ENCODE measurements around the gene CCM2L. TPM values are rescaled to one million over a fixed set of nuclear protein-coding genes. Genes with fewer than 3 reads are reported as not detected.

CCM2L gene
- total RNA-seq, 1 donor = not detected

- TF ChIP-seq, protein P1, sequence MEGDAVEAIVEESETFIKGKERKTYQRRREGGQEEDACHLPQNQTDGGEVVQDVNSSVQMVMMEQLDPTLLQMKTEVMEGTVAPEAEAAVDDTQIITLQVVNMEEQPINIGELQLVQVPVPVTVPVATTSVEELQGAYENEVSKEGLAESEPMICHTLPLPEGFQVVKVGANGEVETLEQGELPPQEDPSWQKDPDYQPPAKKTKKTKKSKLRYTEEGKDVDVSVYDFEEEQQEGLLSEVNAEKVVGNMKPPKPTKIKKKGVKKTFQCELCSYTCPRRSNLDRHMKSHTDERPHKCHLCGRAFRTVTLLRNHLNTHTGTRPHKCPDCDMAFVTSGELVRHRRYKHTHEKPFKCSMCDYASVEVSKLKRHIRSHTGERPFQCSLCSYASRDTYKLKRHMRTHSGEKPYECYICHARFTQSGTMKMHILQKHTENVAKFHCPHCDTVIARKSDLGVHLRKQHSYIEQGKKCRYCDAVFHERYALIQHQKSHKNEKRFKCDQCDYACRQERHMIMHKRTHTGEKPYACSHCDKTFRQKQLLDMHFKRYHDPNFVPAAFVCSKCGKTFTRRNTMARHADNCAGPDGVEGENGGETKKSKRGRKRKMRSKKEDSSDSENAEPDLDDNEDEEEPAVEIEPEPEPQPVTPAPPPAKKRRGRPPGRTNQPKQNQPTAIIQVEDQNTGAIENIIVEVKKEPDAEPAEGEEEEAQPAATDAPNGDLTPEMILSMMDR (IDR thresholded peaks at IDR 0.05; ENCODE audit: insufficient read depth, low read depth, low read length) = no peak
- DNase-seq (ENCODE audit: low read depth) = no peak
- H3K4me3 ChIP-seq (ENCODE audit: low read depth, low read length) = no peak overlapping the region
Observed at GRCh38 chr20:31990641-31991338, 19.4 kb upstream of the CCM2L start.

DNA sequence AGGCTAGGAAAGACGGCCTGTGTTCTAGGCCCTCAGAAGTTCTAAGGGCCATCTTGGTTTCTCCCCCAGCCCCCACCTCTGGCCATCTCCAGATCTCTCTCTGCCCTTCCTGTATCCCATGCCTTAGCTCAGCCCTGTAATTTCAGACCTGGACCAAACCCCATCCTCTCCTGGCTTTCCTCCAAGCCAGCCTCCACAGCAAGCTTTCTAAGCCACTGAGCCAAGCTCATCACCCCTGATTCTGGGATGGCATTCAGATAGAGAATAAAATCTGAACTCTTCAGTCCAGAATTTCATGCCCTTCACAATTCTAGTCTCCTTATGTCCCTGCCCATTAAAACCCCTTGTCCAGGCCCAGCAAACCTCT lies 18.9 kb upstream of the CCM2L start:
- no peak for DNase-seq (ENCODE audit: low read depth)

DNA sequence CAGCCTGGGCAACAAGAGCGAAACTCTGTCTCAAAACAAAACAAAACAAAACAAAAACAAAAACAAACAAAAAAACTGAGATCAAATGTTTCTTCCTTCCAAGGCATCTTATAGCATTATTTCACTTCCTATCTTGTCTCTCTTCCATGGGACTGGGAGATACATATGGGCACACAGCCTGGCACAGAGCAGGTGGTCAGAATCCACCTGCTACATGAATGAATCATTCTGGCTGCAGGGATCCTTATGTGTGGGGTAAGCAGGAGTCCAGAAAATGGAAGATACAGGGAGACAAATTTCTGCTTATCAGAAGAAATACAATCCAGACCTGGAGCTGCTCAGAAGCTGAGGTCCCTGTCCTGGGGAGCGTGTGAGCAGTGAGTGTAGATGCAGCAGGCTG lies 18.2 kb upstream of the CCM2L start:
- no peak overlapping the region for H3K4me3 ChIP-seq (ENCODE audit: low read depth, low read length)
- TF ChIP-seq, protein P1 (IDR thresholded peaks at IDR 0.05; ENCODE audit: insufficient read depth, low read depth, low read length) = no peak
- no peak for DNase-seq (ENCODE audit: low read depth)

More for the DNA sequence above, 18.9 kb upstream of the CCM2L start:
- H3K4me3 ChIP-seq (ENCODE audit: low read depth, low read length) = no peak overlapping the region
- TF ChIP-seq, protein P1 (IDR thresholded peaks at IDR 0.05; ENCODE audit: insufficient read depth, low read depth, low read length) = no peak

- H3K4me3 ChIP-seq (ENCODE audit: low read depth, low read length) = no peak overlapping the region
- TF ChIP-seq, protein P1 (IDR thresholded peaks at IDR 0.05; ENCODE audit: insufficient read depth, low read depth, low read length) = no peak
- no peak for DNase-seq (ENCODE audit: low read depth)
Observed at GRCh38 chr20:31996996-31997395, 13.2 kb upstream of the CCM2L start.

DNA sequence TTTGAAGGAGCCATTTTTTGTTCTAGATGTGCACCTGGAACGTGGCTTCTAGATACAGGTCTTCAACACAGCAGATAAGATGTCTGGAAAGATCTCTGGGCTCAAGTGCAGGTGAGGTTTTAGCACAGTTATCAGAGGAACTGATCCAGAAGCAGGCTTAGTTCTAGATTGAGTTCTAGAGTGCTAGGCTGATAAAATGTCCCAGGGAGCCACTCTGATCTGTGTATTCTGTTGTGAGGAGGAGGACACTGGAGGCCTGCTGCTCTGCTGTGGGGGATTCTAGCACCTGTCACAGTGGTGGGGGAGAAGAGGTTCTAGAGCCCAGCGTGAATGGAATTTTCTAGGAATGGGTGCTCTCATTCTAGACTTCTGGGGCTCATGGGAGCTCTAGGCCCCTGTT lies 12.0 kb upstream of the CCM2L start:
- DNase-seq (ENCODE audit: low read depth) = no peak
- H3K4me3 ChIP-seq (ENCODE audit: low read depth, low read length) = no peak overlapping the region
- TF ChIP-seq, protein P1 (IDR thresholded peaks at IDR 0.05; ENCODE audit: insufficient read depth, low read depth, low read length) = no peak

DNA sequence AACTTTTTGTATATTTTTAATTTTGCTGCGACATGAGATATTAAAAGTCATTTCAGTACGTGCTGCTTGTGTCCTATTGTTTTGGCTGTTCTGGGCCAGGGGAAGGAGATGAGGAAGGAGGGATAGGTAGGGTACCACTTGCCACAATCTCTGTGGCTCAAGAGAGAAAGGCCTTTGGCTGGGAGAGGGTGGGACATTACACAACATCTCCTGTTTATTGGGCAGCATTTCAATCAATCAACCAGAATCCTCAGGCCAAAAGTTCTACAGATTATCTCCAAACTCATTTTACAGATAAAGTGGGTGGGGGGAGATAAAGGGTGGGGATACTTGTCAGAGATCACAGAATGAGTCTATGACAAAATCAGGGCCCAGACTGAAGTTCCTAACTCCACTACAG lies 6.9 kb upstream of the CCM2L start:
- TF ChIP-seq, protein P1 (IDR thresholded peaks at IDR 0.05; ENCODE audit: insufficient read depth, low read depth, low read length) = no peak
- DNase-seq (ENCODE audit: low read depth) = no peak

DNA sequence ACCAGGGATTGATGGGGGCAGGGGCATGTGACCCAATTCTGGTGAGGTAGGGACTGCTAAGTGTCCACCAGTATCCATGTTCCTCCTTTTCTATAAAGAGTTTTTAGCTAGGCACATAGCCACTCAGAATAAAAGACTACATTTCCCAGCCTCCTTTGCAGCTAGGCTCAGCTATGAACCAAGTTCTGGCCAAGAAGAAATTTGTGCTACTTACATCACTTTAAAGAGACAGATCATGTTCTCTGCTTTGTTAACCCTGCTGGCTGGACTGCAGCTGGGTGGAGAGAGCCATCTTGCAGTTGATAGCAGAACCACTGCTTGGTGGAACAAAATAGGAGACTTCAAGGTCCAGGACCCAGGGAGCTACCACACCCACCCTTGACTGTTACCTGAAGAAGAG lies 5.3 kb upstream of the CCM2L start:
- H3K4me3 ChIP-seq (ENCODE audit: low read depth, low read length) = no peak overlapping the region
- DNase-seq (ENCODE audit: low read depth) = peak; percentile 26

More for the DNA sequence above, 6.9 kb upstream of the CCM2L start:
- H3K4me3 ChIP-seq (ENCODE audit: low read depth, low read length) = no peak overlapping the region

More for the DNA sequence above, 5.3 kb upstream of the CCM2L start:
- TF ChIP-seq, protein P1 (IDR thresholded peaks at IDR 0.05; ENCODE audit: insufficient read depth, low read depth, low read length) = no peak

All from fibroblast of villous mesenchyme (primary cell).